Transverse colon (tissue), 4 donors: ENCODE measurements around the gene TANGO6.

Experiments
- CTCF ChIP-seq, 5 experiments: fragments of 200-600 bp in 3 of 5; fragments of 450-650 bp in 2 of 5; sonication (generic) in 3 of 5; IDR thresholded peaks; 1 replicate in 2 of 5; 2 replicates in 3 of 5; pipeline ENCODE4 v1.5.1; 2016 to 2017; ENCODE audit warnings: antibody characterized with exemption in 5 of 5, inconsistent platforms in 3 of 5, mild to moderate bottlenecking in 2 of 5, moderate library complexity in 1 of 5
- EP300 ChIP-seq: sonication (generic); formaldehyde crosslinking; IDR thresholded peaks from one replicate; pipeline ENCODE4 v1.6.1; 2017; ENCODE audit warnings: antibody characterized with exemption, low read depth
- POLR2A ChIP-seq: fragments of 450-650 bp; IDR thresholded peaks from one replicate; pipeline ENCODE4 v1.6.1; 2016; ENCODE audit warnings: antibody characterized with exemption, mild to moderate bottlenecking, moderate library complexity
- POLR2AphosphoS5 ChIP-seq, 3 donors: sonication (generic); formaldehyde crosslinking; IDR thresholded peaks; one replicate each; pipeline ENCODE4 v1.6.1; 2016; ENCODE audit warnings: antibody characterized with exemption in 3 of 3

- TF ChIP-seq POLR2A (no peak), CTCF (IDR thresholded peaks at IDR 0.05) (no peak), EP300 (no peak), POLR2AphosphoS5 (IDR thresholded peaks at IDR 0.05) (no peak)
These were observed 857 bp downstream of the TANGO6 start for GRCh38 chr16:68844211-68844564.
